Activated CD8-positive, alpha-beta memory T cell treated with anti-CD3 and anti-CD28 coated beads, Interleukin-2, amount 50 U/mL, for 4 hours (primary cell): ENCODE results near the gene CCDC80.

ENCODE experiments used
- DNase-seq: peaks from one replicate; pipeline ENCODE4 v3.0.0-alpha.2; 2020

The CCDC80 gene

DNA sequence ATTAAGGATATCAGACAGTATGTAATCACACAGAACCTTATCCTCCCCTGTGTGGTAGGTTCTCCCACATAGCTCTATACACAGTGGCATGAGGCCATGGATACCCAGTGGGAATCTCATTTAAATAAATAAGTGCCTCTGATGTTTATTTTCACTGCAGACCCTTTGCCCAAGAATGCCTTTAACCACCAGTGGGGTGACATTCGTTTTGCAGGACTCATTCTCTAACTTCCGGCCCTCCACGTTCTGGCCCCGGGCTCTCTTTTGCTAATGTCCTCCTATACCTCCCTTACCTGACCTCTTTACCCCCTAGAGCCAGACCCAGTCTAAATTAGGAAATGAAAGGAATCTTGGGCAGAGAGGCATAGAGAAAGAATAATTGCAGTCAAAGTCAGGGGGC is 8.3 kb downstream of the CCDC80 start:
- DNase-seq: no peak

DNA sequence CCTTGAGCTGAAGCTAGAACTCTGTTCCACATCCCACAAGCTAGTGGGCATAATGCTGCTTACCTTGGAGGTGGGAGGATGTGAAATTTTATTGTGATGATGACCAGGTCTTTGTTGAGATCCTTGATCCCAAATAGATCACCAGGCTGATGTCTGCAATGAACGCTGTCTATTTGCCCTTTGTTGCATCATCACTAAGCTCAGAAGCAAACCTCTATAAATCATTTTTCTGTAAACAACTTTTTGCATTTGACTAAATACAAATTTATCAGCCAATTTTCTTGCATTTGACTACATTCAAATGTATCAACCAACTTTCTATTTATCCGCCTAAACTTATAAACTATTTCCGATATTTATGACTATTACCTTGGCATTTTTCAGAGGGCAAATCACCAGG is 9.7 kb downstream of the CCDC80 start:
- no peak for DNase-seq

DNA sequence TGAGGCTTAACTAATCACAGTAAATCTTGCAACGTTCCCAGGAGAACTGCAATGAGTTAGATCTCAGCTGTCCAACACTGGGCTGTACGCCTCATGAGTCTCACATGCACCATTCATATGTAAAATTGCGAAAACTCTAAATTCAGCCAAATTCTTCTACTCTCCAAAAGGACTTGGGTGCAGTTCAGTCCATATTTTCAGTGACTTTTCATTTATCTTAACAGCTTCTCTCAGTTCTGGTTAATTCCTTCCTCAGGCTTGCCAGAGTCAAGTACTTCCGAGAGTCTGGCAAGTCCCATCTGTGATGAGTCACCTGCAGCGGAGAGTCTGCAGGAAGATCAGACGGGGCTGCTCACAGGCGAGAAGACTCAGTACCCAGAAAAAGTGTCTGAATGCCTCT is 11.5 kb downstream of the CCDC80 start:
- no peak for DNase-seq

DNA sequence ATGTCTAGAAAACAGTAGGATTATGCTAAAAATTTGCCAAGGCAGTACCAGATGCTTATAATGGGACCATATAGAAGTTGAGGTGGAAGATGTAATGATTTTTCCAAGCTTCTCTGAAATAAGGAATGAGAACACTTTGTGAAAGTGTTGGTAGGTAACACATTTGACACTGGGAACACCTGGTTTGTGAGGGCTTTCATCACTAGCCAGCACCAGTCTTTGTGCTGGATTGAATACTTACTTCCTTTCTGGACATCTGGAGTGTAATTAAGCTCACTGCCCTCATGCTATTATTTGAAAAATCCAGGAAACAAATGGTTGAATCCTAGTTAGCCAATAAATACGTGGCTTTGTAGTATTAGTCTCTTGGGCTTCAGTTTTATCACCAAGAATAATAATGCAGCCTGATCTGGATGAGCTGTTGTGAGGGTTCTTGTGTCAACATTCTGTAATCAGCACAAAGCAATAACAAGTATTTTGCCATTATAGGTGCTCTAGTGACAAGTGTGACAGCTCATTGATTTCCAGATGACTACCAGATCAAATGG is 12.9 kb downstream of the CCDC80 start:
- DNase-seq: no peak

DNA sequence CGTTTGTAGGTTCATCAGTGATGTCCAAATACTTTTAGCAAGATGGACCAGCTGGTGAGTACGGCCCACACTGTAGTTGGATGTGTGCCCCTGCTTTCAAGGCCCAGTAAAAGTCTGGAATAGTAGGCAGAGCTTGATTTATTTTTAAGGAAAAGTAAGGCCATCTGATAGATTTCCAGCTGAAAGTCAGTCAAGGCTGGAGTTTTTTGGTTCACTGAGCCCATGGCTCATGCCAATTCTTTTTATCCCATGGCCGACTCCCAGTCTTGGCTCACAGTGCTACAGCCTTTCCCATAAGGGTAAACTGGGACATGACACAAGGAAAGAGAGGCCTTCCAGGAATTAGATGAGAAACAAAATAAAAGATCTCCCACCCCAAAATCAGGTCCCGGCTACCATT is 13.5 kb downstream of the CCDC80 start:
- no peak for DNase-seq

DNA sequence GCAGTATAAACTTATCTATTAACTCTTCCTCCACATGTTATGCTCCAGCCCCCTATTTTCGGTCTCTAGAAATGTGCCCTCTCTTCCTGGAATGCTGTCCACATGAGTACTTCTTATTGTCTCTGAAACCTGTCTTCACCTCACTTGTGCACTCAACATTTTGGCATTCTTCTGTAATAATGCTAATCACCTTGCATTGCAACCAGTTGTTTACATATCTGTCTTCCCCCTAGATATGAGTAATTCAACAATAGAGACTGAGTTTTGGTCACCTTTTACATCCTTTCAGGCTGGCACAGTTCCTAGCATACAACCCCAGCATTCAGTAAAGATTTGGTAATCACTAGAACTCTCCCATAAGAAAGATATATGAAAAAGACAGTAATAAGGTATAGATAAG is 17.2 kb downstream of the CCDC80 start:
- no peak for DNase-seq

DNA sequence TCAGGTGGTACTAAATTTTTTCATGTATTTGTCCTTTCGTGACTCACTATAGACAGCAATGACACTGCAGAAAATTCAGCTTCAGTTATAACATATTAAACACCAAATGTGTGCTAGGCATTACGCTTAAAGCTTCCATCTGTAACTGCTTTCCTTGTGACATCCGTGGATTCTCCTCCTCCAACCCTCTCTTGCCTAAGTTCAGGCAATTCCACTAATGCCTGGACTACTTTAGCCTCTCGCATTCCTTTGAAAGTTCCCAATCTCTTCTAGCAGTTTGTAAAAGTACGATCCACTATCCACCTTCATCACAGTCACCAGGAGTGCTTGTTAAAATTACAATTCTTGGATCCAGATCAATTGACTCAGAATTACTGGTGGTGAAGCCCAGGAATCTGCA is 17.7 kb downstream of the CCDC80 start:
- DNase-seq: no peak

DNA sequence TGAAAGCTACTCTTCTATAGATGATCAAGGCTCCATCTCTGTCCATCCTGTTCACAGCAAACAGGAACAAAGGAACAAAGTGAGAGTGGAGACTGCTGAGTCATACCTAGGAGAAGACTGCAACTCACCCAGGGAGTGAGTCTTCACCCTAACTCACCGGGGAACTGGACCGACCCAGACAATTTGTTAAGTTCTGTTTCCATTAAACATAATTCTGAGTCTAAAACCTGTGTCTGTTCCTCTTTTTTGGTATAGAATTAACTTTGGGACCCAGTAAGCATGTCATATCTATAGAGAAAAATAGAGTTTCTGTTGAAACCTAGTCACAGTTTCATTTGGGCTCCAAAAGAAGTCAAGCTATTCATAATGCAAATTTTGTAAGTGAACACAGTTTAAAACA is 21.6 kb downstream of the CCDC80 start:
- no peak for DNase-seq

DNA sequence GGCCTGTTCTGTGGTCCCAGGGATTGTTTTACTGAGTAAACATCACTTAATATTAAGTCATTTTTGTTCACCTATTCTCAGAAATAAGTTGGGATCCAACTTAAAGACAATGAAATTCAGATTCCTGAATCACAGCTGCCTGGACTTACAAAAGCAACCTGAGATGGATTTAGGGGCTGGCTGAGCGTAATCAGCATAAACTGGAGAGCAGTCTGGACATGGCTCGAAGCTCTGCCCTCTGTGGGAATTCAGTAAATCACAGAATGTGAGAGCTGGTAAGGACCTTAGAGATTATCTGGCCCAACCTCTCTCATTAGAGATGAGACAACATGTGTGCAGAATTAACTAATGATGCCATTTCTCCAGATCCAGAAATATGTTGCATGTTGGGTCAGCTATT is 23.7 kb downstream of the CCDC80 start:
- no peak for DNase-seq

DNA sequence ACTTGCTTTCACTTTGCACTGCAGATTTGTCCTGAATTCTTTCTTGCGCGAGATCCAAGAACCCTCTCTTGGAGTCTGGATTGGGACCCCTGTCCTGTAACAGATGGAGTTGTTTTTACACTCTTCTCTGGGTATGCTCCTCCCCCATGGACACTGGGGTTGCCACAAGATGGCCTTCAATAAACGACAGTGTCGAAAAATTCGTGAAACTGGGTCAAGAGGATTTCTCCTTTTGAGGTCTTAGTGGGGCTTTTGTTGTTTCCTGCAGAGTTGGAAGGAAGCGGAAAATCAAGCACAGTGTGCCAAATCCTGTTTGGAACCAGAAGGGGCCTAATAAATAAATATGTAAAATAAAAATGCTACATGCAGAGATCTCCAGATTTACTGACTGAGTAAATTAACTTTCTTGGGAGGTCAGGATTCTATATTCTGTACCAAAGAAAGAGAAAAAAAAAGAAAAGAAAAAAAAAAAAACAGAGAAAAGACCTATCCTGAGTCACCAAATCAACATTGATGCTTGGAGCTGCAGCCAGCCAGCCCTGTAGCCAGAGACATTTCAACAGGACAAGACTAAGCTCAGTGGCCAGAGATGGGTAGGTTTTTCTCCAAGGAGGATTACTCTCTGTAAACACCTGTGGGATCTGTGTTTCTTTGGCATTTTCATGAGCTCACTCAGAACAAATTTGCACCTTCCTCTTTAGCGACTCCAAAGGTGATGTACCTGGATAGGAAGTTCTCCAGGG is 24.8 kb downstream of the CCDC80 start:
- DNase-seq: no peak

DNA sequence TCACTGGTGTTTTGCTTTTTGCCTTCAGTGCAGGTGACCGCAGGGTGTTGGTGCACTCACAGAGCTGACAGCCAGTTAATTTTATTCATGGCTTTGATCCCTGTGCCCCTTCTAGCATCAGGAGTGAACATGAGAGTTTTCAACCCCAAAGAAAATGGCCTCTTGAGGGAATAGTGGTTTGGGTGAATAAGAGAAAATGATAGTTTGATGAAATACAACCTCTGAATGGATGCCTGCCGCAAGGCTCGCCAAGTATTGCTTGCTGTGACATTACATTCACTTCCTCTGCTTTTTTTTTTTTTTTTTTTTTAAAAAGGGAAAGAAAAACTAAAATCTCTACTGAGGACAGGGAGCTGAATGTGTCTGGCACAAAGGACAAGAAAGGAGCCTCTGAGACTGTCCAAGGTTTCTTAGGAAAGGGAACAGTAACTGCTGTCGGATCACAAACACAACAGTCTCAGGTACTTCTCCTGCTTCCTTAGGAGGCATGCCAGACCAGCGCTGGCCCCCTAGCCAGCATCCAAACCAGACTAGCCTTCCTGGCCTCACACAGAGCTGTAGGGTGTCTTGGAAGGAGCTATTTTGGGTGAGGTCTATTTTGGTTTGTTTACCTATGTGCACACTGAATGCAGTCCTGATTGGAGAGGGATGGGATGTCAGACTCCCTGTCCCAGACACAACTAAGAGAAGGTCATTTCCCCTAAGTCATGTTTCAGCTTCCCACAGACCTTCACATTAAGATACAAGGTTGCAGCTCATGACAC is 29.0 kb downstream of the CCDC80 start:
- DNase-seq: no peak

DNA sequence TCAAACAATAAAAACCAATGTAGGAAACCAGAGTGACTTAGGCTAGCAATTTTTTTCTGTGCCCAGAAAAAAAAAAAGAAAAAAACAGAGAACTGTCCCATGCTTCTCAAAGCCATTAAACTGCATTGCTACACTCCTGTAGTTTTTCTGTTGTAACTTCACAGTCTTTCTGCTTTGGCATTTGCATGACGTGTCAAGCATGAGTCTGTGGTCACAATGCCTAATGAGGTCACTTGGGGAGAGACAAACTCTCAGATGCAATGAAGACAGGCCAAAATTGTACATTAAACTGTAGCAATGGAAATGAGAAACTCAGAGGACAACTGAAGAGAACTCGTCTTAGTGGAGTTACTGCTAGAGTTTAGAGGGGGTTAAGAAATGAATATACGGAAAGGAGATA is 30.8 kb downstream of the CCDC80 start:
- DNase-seq: no peak

DNA sequence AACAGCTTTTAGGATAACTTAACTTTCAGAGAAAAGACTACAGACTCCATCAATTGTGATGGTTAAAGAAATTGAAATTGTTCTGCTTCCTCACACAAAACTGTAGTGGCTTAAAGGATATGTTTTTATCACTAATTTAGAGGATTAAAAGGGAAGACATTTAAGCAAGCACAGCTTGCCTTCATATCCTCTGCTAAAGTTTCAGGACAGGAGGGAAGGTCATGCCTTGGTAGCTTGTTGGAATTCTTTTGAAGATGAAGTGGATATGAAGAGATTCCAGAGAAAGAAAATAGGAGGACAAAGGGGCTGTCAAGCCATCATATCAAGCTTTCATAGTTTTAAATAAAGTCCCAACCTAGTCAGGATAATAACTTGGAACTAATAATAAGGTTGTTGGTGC is 33.1 kb downstream of the CCDC80 start:
- DNase-seq: no peak

DNA sequence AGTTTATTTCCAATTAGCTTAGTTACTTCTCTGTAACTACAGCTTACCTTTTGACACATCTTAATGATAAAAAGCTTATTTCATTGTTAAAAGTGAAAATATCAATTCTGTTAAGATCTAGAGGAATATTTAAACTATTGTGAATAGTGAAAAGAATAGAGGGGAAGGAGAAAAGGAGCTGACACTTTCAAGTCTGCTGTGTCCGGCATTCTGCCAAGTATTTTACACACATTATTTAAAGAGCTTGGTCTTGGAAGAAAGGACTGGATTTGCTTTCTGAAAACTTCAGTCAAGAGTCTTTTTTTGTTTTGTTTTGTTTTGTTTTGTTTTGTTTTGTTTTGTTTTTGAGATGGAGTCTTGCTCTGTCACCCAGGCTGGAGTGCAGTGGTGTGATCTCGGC is 34.8 kb downstream of the CCDC80 start:
- DNase-seq: no peak

DNA sequence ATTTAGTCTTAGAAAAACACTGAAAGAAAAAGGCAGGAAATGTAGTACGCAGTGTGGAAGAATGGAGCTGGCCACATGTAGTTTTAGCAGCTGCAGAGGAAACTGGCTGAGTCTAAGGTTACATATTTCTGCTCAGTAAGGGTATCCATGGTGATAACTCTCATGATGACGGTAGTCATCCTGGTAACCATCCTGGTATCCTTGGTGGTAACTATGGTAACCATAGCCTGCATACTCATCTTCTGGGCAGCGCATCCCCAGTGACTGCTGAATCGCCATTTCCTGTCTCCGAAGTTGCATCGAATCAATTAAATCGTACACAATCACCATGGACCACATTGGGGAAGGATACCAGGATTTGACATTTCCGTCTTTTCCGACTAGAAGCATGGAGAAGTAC is 35.7 kb downstream of the CCDC80 start:
- DNase-seq: no peak

DNA sequence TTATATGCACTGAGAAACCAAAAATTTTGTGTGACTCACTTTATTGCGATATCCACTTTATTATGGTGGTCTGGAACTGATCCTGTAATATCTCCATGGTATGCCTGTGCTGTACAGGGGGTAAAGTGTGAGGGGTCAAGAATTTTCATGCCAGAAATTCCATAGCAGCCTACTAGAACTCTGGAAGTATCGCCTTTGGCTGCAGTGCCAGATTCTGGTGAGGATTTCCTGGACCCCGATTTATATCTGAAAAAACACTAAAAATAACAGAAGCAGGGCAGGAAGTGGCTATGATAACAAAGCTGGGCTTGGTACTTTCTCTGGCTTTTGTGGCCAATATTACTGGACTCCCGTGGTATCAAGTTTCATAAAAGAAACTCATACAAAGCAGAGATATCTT is 36.4 kb downstream of the CCDC80 start:
- no peak for DNase-seq

DNA sequence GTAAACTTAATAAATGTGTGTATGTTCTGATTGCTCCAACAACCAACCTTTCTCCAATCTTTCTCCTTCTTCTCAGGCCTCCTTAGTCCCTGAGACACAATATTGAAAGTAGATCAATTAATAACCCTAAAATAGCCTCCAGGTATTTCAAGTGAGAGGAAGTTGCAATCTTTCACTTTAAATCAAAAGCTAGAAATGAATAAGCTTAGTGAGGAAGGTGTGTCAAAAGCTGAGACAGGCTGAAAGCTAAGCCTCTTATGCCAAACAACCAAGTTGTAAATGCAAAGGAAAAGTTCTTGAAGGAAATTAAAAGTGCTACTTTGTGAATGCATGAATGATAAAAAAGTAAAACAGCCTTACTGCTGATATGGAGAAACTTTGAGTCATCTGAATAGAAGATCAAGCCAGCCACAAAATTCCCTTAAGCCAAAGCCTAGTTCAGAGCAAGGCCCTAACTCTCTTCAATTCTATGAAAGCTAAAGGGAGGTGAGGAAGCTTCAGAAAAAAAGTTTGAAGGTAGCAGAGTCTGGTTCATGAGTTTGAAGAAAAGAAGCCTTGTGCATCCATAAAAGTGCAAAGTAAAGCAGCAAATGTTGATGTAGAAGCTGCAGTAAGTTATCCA is 38.6 kb downstream of the CCDC80 start:
- no peak for DNase-seq

DNA sequence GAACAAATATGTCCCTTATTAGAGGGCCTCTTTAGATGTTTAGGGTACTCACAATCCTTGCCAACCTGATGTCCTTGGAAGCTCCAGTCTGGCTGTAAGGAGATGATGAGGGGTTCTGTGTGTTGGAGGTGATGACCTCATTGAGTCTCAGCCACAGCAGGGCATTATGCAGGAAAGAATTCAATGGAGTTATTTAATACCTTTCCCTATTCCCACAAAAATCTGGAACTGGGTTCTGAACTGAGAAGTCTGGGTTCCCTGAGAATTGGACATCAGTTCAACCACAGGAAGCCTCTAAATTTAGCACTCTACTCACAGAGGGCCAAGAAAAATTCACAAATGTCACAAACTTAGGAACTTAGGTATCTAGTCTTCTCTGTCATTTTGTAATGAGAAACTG is 42.2 kb downstream of the CCDC80 start:
- no peak for DNase-seq

DNA sequence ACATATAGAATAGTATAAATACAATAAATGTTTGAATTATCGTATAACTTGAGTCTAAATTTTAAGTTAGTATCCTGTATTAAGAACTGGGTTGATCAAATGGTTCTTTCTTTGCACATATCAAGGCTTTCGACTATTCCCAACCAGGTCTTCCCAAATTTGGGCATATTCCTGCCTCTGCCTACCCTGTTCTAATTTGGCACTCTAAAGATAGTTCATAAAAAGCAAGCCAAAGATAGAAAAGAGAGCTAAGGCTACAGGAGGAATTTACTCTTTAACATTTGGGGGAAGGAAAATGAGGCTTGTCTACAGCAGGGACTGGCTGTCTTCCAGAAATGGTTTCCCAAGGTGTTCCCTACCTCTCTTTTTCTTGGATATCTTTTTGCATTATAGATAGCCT is 43.0 kb downstream of the CCDC80 start:
- no peak for DNase-seq

DNA sequence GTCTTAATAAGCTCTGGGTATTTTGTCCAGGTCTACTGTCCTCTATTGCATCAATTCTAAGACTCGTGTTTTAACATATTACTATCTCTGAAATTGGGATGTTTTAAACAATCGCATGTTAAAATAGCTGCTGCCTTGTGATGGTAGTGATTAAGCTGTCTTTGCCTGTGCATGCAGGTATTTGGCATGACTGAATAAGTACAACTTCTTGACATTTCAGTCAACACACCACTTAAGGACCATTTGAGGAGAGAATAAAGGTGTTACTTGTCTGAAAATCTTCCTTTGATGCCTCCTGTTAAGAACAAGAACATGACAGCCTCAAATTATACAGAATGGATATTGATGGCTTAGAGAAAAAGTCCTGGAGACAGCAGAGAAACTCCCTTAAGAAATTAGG is 46.1 kb downstream of the CCDC80 start:
- DNase-seq: no peak

DNA sequence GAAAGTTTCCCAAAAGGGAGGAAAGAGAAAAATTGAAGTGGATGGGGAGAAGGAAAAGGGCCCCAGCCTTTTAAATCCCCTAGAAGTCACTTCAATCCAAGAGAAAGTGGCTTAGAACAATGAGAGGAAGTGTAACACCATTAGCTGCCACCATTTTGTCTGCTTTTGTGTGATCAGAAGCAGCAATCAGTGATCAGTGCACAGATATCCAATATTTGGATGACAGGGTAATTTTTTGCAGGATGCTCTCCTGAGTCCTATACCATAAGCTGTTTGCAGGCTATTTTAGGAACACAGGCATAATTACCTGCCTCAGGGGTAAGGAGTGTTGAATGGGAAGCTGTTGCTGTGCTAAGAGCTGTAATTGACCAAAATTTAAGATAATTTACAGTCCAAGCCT is 47.7 kb downstream of the CCDC80 start:
- no peak for DNase-seq

DNA sequence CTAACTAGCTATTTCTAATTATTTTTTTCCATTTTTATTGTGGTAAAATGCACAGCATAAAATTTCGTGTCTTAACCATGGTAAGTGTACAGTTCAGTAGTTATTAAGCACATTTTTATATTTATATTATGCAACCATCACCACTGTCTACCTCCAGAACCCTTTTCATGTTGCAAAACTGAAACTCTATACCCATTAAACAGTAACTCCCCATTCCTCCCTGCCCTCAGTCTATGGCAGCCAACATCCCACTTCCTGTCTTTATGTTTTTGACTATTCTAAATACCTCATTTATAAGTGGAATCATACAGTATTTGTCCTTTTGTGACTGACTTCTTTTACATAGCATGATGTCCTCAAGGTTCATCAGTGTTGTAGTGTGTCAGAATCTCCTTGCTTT is 53.6 kb downstream of the CCDC80 start:
- DNase-seq: no peak

DNA sequence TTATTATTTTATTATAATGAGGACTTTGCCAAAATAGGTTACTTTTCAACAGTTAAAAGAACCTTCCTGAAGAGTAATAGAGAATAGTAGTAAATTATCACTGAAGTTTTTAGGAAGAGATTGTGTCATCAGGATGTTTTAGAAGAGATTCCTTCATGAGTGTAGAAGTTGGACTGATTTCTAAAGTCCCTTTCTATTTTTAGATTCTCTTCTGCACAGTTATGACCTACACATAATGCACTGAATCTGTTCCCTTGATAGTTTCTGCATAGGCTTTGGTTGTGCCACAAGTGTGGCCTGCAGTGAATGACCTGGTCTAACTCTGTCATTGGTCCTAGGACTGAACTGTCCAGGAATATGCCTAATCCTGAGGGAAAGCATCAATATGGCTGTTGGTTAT is 55.2 kb downstream of the CCDC80 start:
- no peak for DNase-seq

DNA sequence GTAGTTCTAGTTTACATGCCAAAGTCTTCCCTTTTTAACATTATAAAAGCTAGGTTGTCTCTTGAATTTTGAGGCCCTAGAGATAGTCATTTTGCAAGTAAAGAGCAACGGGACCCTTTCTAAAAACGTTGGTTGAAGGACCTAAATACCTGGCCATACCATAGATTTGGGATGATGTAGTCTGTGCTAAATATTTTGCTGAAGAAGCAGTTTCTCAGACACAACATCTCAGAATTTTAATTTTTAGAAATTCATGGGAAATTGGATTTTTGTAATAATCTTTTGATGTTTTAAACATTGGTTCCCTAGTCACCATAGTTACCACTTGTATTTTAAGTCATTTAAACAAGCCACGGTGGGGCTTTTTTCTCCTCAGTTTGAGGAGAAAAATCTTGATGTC is 57.8 kb downstream of the CCDC80 start:
- DNase-seq: no peak
